Left renal pelvis (tissue), 4 donors: ENCODE measurements around the gene TPM4. TPM values are rescaled to one million over a fixed set of nuclear protein-coding genes. Genes with fewer than 3 reads are reported as not detected.
A peak's percentile ranks its signal among the peaks of the same experiment; 100 is the strongest.
"Not testable (repeated sequence)": the region's sequence is repeated elsewhere in the genome, so short reads cannot be mapped to it uniquely, and the experiment has no call there.

Source experiments
- DNase-seq, 4 donors: peaks; one replicate each; pipeline ENCODE4 v3.0.0-alpha.2; 2013; ENCODE audit warnings: low read depth in 4 of 4, low spot score in 3 of 4
- polyA plus RNA-seq, 4 donors: library from polyadenylated mRNA; unstranded; fragments of 120-200 nt; gene quantifications; one replicate each; pipeline ENCODE4 v1.2.1, GENCODE V29; 2013; ENCODE audit not compliant: insufficient read length in 4 of 4

Gene TPM4
- polyA plus RNA-seq, 4 donors: 493 to 783 (median 619) TPM

- DNase-seq: no peak
Measured at GRCh38 chr19:16094360-16095070, 18.2 kb downstream of the TPM4 start.

GRCh38 chr19:16095071-16095571 lies 18.8 kb downstream of the TPM4 start:
- no peak for DNase-seq

GRCh38 chr19:16096280-16096855 lies 20.1 kb downstream of the TPM4 start:
- no peak for DNase-seq

GRCh38 chr19:16098416-16098768 lies 22.1 kb downstream of the TPM4 start:
- DNase-seq: no peak

- no peak for DNase-seq
Measured at GRCh38 chr19:16098821-16099220, 22.5 kb downstream of the TPM4 start.

GRCh38 chr19:16099314-16099965 lies 23.1 kb downstream of the TPM4 start:
- not testable (repeated sequence) for DNase-seq

- no peak for DNase-seq
Measured at GRCh38 chr19:16100524-16100923, 24.2 kb downstream of the TPM4 start.

GRCh38 chr19:16104722-16105121 lies 28.4 kb downstream of the TPM4 start:
- DNase-seq: no peak

- no peak for DNase-seq
Measured at GRCh38 chr19:16106121-16106520, 29.8 kb downstream of the TPM4 start.

- DNase-seq: peak; percentile 97 to 98 (median 97)
Measured at GRCh38 chr19:16111160-16111908, 35.0 kb downstream of the TPM4 start, which contains the start of gene RAB8A. Gene RAB8A (plus strand): TSS chr19:16111889. CDS start chr19:16111902, 13 bp downstream.

GRCh38 chr19:16111909-16112752 lies 35.8 kb downstream of the TPM4 start:
- DNase-seq: no peak

GRCh38 chr19:16112778-16113177 lies 36.5 kb downstream of the TPM4 start:
- DNase-seq: no peak

- DNase-seq: no peak
Measured at GRCh38 chr19:16113727-16114126, 37.4 kb downstream of the TPM4 start.

- DNase-seq: no peak
Measured at GRCh38 chr19:16115301-16116039, 39.2 kb downstream of the TPM4 start.

GRCh38 chr19:16116067-16116466 lies 39.8 kb downstream of the TPM4 start:
- no peak for DNase-seq

GRCh38 chr19:16117594-16118033 lies 41.3 kb downstream of the TPM4 start:
- DNase-seq: no peak

- DNase-seq: no peak
Measured at GRCh38 chr19:16118489-16119033, 42.3 kb downstream of the TPM4 start.

GRCh38 chr19:16119075-16119857 lies 43.0 kb downstream of the TPM4 start:
- DNase-seq: not testable (repeated sequence)
